ENCODE results near the gene FOXO1.
A peak's percentile ranks its signal among the peaks of the same experiment; 100 is the strongest.

DNA sequence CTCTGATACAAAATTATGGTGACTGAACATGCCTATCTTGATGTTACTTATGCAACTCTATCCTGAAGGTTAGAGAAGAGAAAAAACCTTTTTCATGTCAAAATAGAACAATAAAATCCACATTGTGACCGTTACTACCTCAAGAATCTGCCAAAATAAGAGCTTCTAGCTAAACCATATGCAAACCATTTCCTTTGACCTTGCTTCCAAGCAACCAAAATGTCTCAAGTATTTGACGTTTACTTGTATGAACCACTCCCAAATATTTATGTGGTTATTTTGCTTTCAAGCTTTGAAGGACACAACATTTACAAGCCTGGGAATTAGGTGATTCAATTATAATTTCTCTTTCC is 13.9 kb downstream of the FOXO1 start:
- TF ChIP-seq POLR2AphosphoS5 (IDR thresholded peaks at IDR 0.05; ENCODE audit: low read depth, low read length) (0 out of 2 replicates have a peak, but pooled peaks have one; percentile 27), POLR2A (IDR thresholded peaks at IDR 0.05; ENCODE audit: low read depth, low read length) (no peak), TAF1 (IDR thresholded peaks at IDR 0.05; ENCODE audit: borderline replicate concordance, low read depth, low read length) (no peak)

Measured in GM12892 (cell line).